Measurements from ENCODE around the gene GOLGA6A.

The GOLGA6A gene

GRCh38 chr15:74035121-74036017 lies 47.0 kb downstream of the GOLGA6A start:
- no peak for DNase-seq

GRCh38 chr15:74034206-74034755 lies 48.1 kb downstream of the GOLGA6A start:
- no peak for DNase-seq

- DNase-seq: no peak
These were observed 49.5 kb downstream of the GOLGA6A start for GRCh38 chr15:74032606-74033561.

GRCh38 chr15:74032046-74032445 lies 50.3 kb downstream of the GOLGA6A start:
- no peak for DNase-seq

- no peak for DNase-seq
These were observed 53.7 kb downstream of the GOLGA6A start for GRCh38 chr15:74028646-74029045.

GRCh38 chr15:74027688-74028087 lies 54.7 kb downstream of the GOLGA6A start:
- DNase-seq: no peak

- peak in 1 of 2 experiments; percentile 50 for DNase-seq
These were observed 56.9 kb downstream of the GOLGA6A start for GRCh38 chr15:74025436-74025835.

- DNase-seq: no peak
These were observed 57.7 kb downstream of the GOLGA6A start for GRCh38 chr15:74024687-74025086.

GRCh38 chr15:74022706-74023470 lies 59.5 kb downstream of the GOLGA6A start:
- no peak for DNase-seq

All from NCI-H446 (cell line).